NCI-H524 treated with DMSO at 0.1 percent for 48 hours (cell line): ENCODE results near the gene ZC2HC1B.
"Not testable (repeated sequence)": the region's sequence is repeated elsewhere in the genome, so short reads cannot be mapped to it uniquely, and the experiment has no call there.

Source experiments
- DNase-seq: peaks from one replicate; lab custom pipeline; 2025; lab: John Stamatoyannopoulos, UW

ZC2HC1B gene

GRCh38 chr6:143864234-143864633 lies at the start of gene ZC2HC1B:
ZC2HC1B (plus strand) TSS chr6:143864474; CDS start chr6:143864540, 66 bp downstream.
- no peak for DNase-seq

- DNase-seq, result no peak
Measured at GRCh38 chr6:143817621-143818020, 46.7 kb upstream of the ZC2HC1B start.

GRCh38 chr6:143821359-143821758 lies 42.9 kb upstream of the ZC2HC1B start:
- no peak for DNase-seq

- no peak for DNase-seq
Measured at GRCh38 chr6:143822584-143823024, 41.7 kb upstream of the ZC2HC1B start.

- no peak for DNase-seq
Measured at GRCh38 chr6:143823548-143823947, 40.7 kb upstream of the ZC2HC1B start.

- no peak for DNase-seq
Measured at GRCh38 chr6:143828572-143828971, 35.7 kb upstream of the ZC2HC1B start.

- no peak for DNase-seq
Measured at GRCh38 chr6:143836150-143836549, 28.1 kb upstream of the ZC2HC1B start.

GRCh38 chr6:143838395-143838794 lies 25.9 kb upstream of the ZC2HC1B start:
- no peak for DNase-seq

GRCh38 chr6:143839196-143839595 lies 25.1 kb upstream of the ZC2HC1B start:
- no peak for DNase-seq

- DNase-seq, result no peak
Measured at GRCh38 chr6:143840595-143841265, 23.5 kb upstream of the ZC2HC1B start.

- no peak for DNase-seq
Measured at GRCh38 chr6:143842461-143842901, 21.8 kb upstream of the ZC2HC1B start.

GRCh38 chr6:143842902-143843676 lies 21.2 kb upstream of the ZC2HC1B start, which contains the start of gene LTV1:
LTV1 (plus strand) TSS chr6:143843338; CDS start chr6:143843478, 140 bp downstream.
- peak; percentile 76 for DNase-seq

GRCh38 chr6:143843677-143843999 lies 20.6 kb upstream of the ZC2HC1B start:
- no peak for DNase-seq

GRCh38 chr6:143844006-143844405 lies 20.3 kb upstream of the ZC2HC1B start:
- no peak for DNase-seq

- DNase-seq, result no peak
Measured at GRCh38 chr6:143845033-143845432, 19.2 kb upstream of the ZC2HC1B start.

GRCh38 chr6:143851706-143852105 lies 12.6 kb upstream of the ZC2HC1B start:
- not testable (repeated sequence) for DNase-seq

GRCh38 chr6:143855057-143855456 lies 9.2 kb upstream of the ZC2HC1B start:
- DNase-seq, result not testable (repeated sequence)

GRCh38 chr6:143856762-143857161 lies 7.5 kb upstream of the ZC2HC1B start:
- DNase-seq, result not testable (repeated sequence)

- DNase-seq, result no peak
Measured at GRCh38 chr6:143857651-143858050, 6.6 kb upstream of the ZC2HC1B start.

- no peak for DNase-seq
Measured at GRCh38 chr6:143859891-143860660, 4.2 kb upstream of the ZC2HC1B start.

GRCh38 chr6:143863771-143864170 lies 503 bp upstream of the ZC2HC1B start:
- DNase-seq, result no peak

GRCh38 chr6:143867236-143867635 lies 3.0 kb downstream of the ZC2HC1B start:
- DNase-seq, result no peak

GRCh38 chr6:143868808-143869207 lies 4.5 kb downstream of the ZC2HC1B start:
- not testable (repeated sequence) for DNase-seq
